GM10847 (cell line): Measurements from ENCODE around the gene ZC3H12D.

Experiments
- POLR2A ChIP-seq: IDR thresholded peaks from 2 replicates; pipeline ENCODE4 v1.6.1; 2011; ENCODE audit not compliant: insufficient read length; ENCODE audit errors: extremely low read depth

ZC3H12D gene

GRCh38 chr6:149487316-149487715, 2.5 kb upstream of the ZC3H12D start:
- no peak for TF ChIP-seq POLR2A

GRCh38 chr6:149483849-149484655, 762 bp downstream of the ZC3H12D start:
- TF ChIP-seq POLR2A, result no peak

- no peak for TF ChIP-seq POLR2A
Observed at GRCh38 chr6:149483334-149483725, 1.5 kb downstream of the ZC3H12D start.

DNA sequence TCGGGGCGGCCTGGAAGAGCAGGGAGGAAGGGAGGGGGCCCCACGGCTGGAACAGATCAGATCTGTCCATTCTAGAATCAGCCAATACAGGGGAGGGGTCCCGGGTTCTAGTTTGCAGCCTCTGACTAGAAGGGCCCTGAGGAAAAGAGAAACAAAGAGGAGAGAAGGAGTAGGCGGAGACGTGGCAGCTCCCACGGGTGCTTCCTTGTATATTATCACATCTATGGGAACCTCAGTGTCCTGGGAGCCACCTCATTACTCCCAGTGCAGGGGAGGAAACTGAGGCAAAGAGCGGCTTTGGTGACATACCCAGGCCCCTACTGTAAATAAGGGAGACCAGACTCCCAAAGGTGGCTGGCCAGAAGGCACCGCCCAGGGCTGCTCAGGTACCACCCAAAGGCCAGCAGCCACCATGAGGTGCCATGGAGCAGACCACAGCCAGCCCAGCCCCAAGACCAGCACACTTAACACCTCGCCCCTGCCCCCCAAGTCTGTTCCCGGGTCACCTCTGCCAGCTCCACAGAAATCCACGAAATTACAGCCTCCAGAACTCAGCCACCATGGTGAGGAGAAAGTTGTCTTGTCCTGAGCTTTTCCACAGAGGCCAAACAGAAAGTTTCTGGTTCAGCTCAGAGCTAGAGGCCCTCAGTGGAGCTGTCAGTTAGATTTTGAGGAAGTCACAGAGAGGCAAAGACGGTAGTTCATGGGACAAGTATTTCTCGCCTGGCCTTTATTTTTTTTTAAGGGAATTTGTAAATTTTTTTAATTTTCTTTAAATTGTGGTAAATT, 2.1 kb downstream of the ZC3H12D start:
- no peak for TF ChIP-seq POLR2A

- no peak for TF ChIP-seq POLR2A
Observed at GRCh38 chr6:149480502-149481280, 4.1 kb downstream of the ZC3H12D start.

DNA sequence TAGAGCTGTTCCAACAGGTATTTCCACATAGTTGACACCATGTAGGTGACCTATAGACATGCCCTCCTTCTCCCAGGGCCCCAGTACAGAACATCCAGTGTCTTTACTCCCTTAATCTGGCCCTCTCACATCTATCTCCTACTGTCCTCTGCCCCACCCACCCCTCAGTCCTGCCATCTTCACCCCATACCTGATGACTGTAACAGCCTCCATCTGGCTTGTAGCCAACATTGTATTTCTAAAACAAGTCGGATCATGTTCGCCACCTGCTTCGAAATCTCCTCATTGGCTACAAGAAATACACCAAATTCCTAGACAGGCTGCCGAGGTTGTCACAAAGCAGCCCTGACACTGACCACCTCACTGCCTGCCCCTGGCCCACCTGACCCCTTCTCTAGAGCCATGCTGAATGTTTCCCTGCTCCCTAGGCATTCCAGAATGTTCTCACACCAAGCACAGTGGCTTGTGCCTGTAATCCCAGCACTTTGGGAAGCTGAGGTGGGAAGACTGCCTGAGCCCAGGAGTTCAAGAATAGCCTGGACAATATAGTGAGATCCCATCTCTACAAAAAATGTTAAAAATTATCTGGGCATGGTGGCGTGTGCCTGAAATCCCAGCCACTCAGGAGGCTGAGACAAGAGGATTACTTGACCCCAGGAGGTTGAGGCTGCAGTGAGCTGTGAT, 6.0 kb downstream of the ZC3H12D start:
- no peak for TF ChIP-seq POLR2A

DNA sequence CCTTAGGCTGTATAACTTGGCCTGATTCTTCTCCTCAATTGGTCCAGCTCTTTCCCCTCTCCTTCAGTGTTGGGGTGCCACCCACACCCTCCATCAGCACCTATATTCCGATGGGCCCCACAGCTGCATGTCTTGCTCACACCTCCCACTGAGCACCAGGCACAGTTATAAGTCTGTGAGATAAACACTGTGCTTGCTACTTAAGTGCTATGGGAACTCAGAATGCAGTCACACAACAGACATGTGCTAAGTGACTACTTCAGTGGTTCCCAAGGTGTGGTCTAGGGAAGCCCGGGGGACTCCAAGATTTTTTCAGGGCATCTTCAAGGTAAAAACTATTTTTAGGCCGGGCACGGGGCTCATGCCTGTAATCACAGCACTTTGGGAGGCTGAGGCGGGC, 7.3 kb downstream of the ZC3H12D start:
- no peak for TF ChIP-seq POLR2A

- TF ChIP-seq POLR2A, result no peak
Observed at GRCh38 chr6:149476789-149477455, 7.9 kb downstream of the ZC3H12D start.

GRCh38 chr6:149474108-149474935, 10.5 kb downstream of the ZC3H12D start:
- no peak for TF ChIP-seq POLR2A

DNA sequence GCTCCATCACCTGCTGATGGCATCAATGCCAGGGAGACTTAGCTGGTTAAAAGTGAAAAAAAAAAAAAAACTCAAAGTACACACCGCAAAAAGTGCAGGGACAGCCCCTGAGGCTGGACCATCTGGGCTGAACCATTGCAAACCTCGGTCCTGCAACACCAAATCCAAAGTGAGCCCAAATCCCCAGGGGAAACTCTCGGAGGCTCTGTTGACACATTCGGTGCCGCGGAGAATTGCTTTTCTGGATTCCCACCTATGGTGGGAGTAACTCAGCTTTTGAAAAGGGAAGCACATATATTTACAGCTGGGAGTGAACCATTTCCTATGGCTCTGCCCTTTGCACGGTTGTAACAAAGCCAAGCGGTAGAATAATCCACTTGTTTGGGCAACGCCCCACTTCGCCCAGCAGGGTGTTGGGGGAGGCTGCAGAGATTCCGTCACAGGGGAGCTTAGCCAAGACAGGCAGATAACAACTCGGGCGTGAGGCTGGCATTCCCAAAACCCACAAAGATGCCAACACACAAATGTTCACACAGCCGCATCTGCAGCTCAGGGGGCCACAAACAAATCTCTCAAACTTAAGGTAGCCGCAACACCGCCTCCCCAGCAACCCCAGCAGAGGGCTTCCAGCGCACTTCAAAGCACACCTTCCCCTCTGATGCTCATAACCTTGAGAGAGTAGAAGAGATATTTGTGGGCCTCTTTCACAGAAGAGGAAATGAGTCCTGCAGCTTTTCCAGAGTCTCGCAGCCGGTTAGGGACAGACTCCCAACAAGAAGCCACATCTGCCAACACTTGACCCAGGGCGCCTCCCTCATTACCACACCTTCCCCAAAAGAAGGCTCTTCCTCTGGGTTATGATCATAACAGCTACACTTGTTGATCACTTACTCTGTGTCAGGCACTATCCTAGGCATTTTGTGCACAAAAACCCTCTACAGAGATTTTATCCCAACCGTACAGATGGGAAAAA, 11.4 kb downstream of the ZC3H12D start:
- TF ChIP-seq POLR2A, result no peak

DNA sequence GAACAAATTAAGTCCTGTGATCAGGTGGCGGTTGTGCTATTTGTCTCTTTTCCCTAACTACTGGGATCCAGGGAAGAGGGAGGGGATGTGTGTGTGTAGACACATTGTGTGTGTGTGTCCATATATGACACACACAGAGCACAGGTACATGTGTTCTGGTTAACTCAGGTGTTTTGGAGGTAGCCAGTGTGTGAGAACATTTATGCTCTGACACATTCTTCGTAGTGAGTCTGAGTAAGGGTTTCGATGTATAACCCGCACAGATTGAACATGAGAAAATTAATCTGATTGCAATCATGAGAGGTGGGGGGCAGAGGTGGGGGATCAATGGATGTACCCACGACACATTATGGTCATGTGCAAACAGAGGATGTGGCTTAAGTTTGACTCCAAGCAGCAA, 12.6 kb downstream of the ZC3H12D start:
- TF ChIP-seq POLR2A, result no peak

- TF ChIP-seq POLR2A, result no peak
Observed at GRCh38 chr6:149471801-149472200, 13.0 kb downstream of the ZC3H12D start.

GRCh38 chr6:149470948-149471347, 13.9 kb downstream of the ZC3H12D start:
- TF ChIP-seq POLR2A, result no peak

- TF ChIP-seq POLR2A, result no peak
Observed at GRCh38 chr6:149468179-149468578, 16.6 kb downstream of the ZC3H12D start.
